Head of caudate nucleus (tissue), 42 donors: Measurements from ENCODE around the gene IFIT3.
"Not testable (repeated sequence)": the region's sequence is repeated elsewhere in the genome, so short reads cannot be mapped to it uniquely, and the experiment has no call there.

ENCODE experiments used
- DNase-seq, 42 donors: peaks; one replicate each; pipeline versions ENCODE4 v3.0.0 to v3.0.0-alpha.2; 2020 to 2021; ENCODE audit warnings: mixed read lengths in 7 of 42
- intact Hi-C: fragments of 100-400 bp; cut with DNase I; formaldehyde crosslinking; loops from one replicate; pipeline ENCODE4 v1.15.0; 2022

IFIT3 gene

GRCh38 chr10:89327803-89328441, at the start of gene IFIT3:
IFIT3 (plus strand) TSS chr10:89327997; CDS start chr10:89328074, 77 bp downstream.
- DNase-seq = peak in 37 of 42 donors; percentile 33 to 85 (median 60)
- intact Hi-C loops = no loop called here

- DNase-seq = peak in 4 of 42 donors; percentile 31 to 71 (median 51)
- intact Hi-C loops = no loop called here
Observed at GRCh38 chr10:89278034-89278535, 49.7 kb upstream of the IFIT3 start.

GRCh38 chr10:89278900-89279392, 48.9 kb upstream of the IFIT3 start:
- intact Hi-C loops = no loop called here
- no peak for DNase-seq

- DNase-seq = no peak
- intact Hi-C loops = no loop called here
Observed at GRCh38 chr10:89279421-89279869, 48.4 kb upstream of the IFIT3 start.

GRCh38 chr10:89280508-89280907, 47.3 kb upstream of the IFIT3 start:
- intact Hi-C loops = no loop called here
- no peak for DNase-seq

- DNase-seq = no peak
- intact Hi-C loops = no loop called here
Observed at GRCh38 chr10:89281606-89282395, 46.0 kb upstream of the IFIT3 start.

GRCh38 chr10:89283025-89283935, 44.5 kb upstream of the IFIT3 start:
- no peak for DNase-seq
- intact Hi-C loops = no loop called here

GRCh38 chr10:89283936-89284475, 43.8 kb upstream of the IFIT3 start:
- peak in 22 of 42 donors; percentile 14 to 75 (median 44) for DNase-seq
- intact Hi-C loops = no loop called here

GRCh38 chr10:89284711-89285110, 43.1 kb upstream of the IFIT3 start:
- DNase-seq, intact Hi-C loops: not testable (repeated sequence)

GRCh38 chr10:89285303-89285702, 42.5 kb upstream of the IFIT3 start:
- DNase-seq, intact Hi-C loops: not testable (repeated sequence)

GRCh38 chr10:89294721-89295239, 33.0 kb upstream of the IFIT3 start:
- no peak for DNase-seq
- intact Hi-C loops = no loop called here

GRCh38 chr10:89295597-89295996, 32.2 kb upstream of the IFIT3 start:
- DNase-seq = no peak
- intact Hi-C loops = no loop called here

GRCh38 chr10:89296220-89296648, 31.6 kb upstream of the IFIT3 start:
- peak in 3 of 42 donors; percentile 28 to 31 (median 30) for DNase-seq
- intact Hi-C loops = no loop called here

GRCh38 chr10:89297356-89297755, 30.4 kb upstream of the IFIT3 start:
- intact Hi-C loops = no loop called here

GRCh38 chr10:89297791-89298190, 30.0 kb upstream of the IFIT3 start:
- intact Hi-C loops = no loop called here
- no peak for DNase-seq

More at GRCh38 chr10:89297356-89297755, 30.4 kb upstream of the IFIT3 start:
- DNase-seq = no peak

GRCh38 chr10:89299031-89299430, 28.8 kb upstream of the IFIT3 start:
- intact Hi-C loops = no loop called here
- no peak for DNase-seq

- peak in 10 of 42 donors; percentile 12 to 70 (median 30) for DNase-seq
- intact Hi-C loops = no loop called here
Observed at GRCh38 chr10:89301232-89301631, 26.6 kb upstream of the IFIT3 start.

GRCh38 chr10:89301721-89302445, 25.9 kb upstream of the IFIT3 start, which contains the start of gene IFIT2:
IFIT2 (plus strand) TSS chr10:89302046; CDS start chr10:89302124, 78 bp downstream.
- peak in 25 of 42 donors; percentile 5 to 75 (median 47) for DNase-seq
- intact Hi-C loops = no loop called here
